Vagina (tissue), 2 donors: ENCODE results near the gene MLKL. TPM values are rescaled to one million over a fixed set of nuclear protein-coding genes. Genes with fewer than 3 reads are reported as not detected.

ENCODE experiments used
- DNase-seq, 2 donors: peaks; one replicate each; pipeline ENCODE4 v3.0.0-alpha.2; 2017; ENCODE audit errors: extremely low spot score in 2 of 2
- H3K27ac ChIP-seq: fragments of 200-600 bp; sonication (generic); one replicate; pipeline ENCODE4 v1.5.1; 2019
- H3K27me3 ChIP-seq: fragments of 200-600 bp; sonication (generic); one replicate; pipeline ENCODE4 v1.5.1; 2019
- H3K36me3 ChIP-seq, 2 donors: fragments of 200-600 bp; sonication (generic); one replicate each; pipeline ENCODE4 v1.5.1; 2017 to 2019
- H3K4me1 ChIP-seq: fragments of 200-600 bp; sonication (generic); one replicate; pipeline ENCODE4 v1.5.1; 2019
- H3K4me3 ChIP-seq, 2 donors: fragments of 200-600 bp; sonication (generic); 1 replicate in 1 of 2; 2 replicates in 1 of 2; pipeline ENCODE4 v1.5.1; 2016 to 2019
- H3K9me3 ChIP-seq: fragments of 200-600 bp; sonication (generic); one replicate; pipeline ENCODE4 v1.5.1; 2019
- POLR2A ChIP-seq, 2 donors: fragments of 450-650 bp; IDR thresholded peaks; one replicate each; pipeline ENCODE4 v1.6.1; 2017; ENCODE audit warnings: antibody characterized with exemption in 2 of 2, mild to moderate bottlenecking in 2 of 2, moderate library complexity in 2 of 2
- POLR2AphosphoS5 ChIP-seq, 2 donors: sonication (generic); formaldehyde crosslinking; IDR thresholded peaks; one replicate each; pipeline ENCODE4 v1.9.0; 2017; ENCODE audit warnings: antibody characterized with exemption in 2 of 2, mild to moderate bottlenecking in 2 of 2, low read depth in 1 of 2; ENCODE audit not compliant: insufficient read depth in 1 of 2
- intact Hi-C: fragments of 100-400 bp; cut with DNase I; formaldehyde crosslinking; loops from one replicate; pipeline ENCODE4 v1.15.1; 2023
- total RNA-seq: library from RNA; depleted of rRNA; stranded (reverse); fragments of >200 nt; gene quantifications from one replicate; pipeline ENCODE4 v1.2.3, GENCODE V29; 2016
- TF ChIP-seq, protein P1 (sequence below), 3 experiments: fragments of 450-650 bp in 2 of 3; fragments of 200-600 bp in 1 of 3; sonication (generic) in 1 of 3; IDR thresholded peaks; one replicate each; pipeline ENCODE4 v1.5.1; 2017 to 2019; ENCODE audit warnings: antibody characterized with exemption in 3 of 3, mild to moderate bottlenecking in 2 of 3, moderate library complexity in 2 of 3

Gene MLKL
- total RNA-seq, 1 donor from 2014 or later: 40.0 TPM

DNA sequence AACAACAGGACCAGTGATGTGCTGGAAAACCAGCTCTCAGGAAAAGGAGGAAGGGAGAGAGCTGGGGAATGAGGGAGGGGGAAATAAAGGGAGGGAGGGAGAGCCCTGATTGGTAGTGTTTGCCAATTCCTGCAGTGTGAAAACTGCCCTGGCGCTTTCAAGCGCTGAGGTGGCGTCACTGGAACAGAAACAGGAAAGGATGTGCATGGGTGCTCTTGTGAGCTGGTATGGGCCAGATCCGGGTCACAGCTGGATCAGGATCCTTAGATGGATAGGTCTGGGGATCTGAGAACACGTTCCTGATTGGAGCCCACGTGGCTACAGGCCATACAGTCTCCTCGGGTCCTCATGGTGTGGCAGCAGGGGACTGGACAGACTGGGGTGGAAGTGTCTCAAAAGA is 16.7 kb upstream of the MLKL start:
- Histone ChIP-seq H3K27ac (no peak overlapping the region), H3K36me3 (no peaks in the 10 kb centered on the region), H3K9me3 (no peaks in the 10 kb centered on the region), H3K27me3 (no peaks in the 10 kb centered on the region), H3K4me1 (no peaks in the 10 kb centered on the region), H3K4me3 (no peak overlapping the region)
- intact Hi-C loops: no loop called here
- TF ChIP-seq POLR2A (IDR thresholded peaks at IDR 0.05): no peak
- no peak for DNase-seq

- H3K4me3 ChIP-seq: no peak overlapping the region
- no peaks in the 10 kb centered on the region for H3K36me3 ChIP-seq
- H3K27ac ChIP-seq: no peak overlapping the region
- no peak for DNase-seq
- intact Hi-C loops: no loop called here
- H3K9me3 ChIP-seq: no peaks in the 10 kb centered on the region
- TF ChIP-seq POLR2AphosphoS5 (IDR thresholded peaks at IDR 0.05; ENCODE audit: insufficient read depth in 1 of 2, low read depth in 1 of 2) (no peak), POLR2A (IDR thresholded peaks at IDR 0.05) (no peak)
- TF ChIP-seq, protein P1, sequence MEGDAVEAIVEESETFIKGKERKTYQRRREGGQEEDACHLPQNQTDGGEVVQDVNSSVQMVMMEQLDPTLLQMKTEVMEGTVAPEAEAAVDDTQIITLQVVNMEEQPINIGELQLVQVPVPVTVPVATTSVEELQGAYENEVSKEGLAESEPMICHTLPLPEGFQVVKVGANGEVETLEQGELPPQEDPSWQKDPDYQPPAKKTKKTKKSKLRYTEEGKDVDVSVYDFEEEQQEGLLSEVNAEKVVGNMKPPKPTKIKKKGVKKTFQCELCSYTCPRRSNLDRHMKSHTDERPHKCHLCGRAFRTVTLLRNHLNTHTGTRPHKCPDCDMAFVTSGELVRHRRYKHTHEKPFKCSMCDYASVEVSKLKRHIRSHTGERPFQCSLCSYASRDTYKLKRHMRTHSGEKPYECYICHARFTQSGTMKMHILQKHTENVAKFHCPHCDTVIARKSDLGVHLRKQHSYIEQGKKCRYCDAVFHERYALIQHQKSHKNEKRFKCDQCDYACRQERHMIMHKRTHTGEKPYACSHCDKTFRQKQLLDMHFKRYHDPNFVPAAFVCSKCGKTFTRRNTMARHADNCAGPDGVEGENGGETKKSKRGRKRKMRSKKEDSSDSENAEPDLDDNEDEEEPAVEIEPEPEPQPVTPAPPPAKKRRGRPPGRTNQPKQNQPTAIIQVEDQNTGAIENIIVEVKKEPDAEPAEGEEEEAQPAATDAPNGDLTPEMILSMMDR (IDR thresholded peaks at IDR 0.05): no peak
- no peaks in the 10 kb centered on the region for H3K4me1 ChIP-seq
- H3K27me3 ChIP-seq: no peaks in the 10 kb centered on the region
Measured at GRCh38 chr16:74716355-74716754, 15.7 kb upstream of the MLKL start.

DNA sequence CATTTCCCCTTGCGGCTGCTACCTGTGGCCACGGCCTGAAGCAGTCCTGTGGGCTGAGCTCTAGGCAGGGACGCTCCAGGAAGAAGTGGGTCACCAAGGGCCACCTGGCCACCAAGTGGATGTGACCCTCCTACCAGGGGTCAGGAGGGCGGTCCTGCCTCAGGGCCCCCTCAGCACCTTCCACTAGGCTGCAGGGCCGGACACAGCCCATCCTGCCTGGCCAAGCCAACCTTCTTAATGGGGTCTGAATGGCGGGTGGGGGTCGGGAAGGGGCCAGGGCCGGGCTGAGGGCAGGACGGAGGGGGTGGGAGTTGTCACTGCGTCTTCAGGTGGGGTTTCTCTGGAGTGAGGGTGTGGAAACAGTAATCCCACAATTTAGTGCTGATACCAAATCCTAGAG is 13.2 kb upstream of the MLKL start:
- Histone ChIP-seq H3K9me3 (no peaks in the 10 kb centered on the region), H3K27ac (no peak overlapping the region), H3K27me3 (no peaks in the 10 kb centered on the region), H3K36me3 (no peaks in the 10 kb centered on the region), H3K4me3 (no peak overlapping the region), H3K4me1 (no peaks in the 10 kb centered on the region)
- intact Hi-C loops: no loop called here
- no peak for DNase-seq
- TF ChIP-seq POLR2AphosphoS5 (IDR thresholded peaks at IDR 0.05; ENCODE audit: insufficient read depth in 1 of 2, low read depth in 1 of 2) (no peak), POLR2A (IDR thresholded peaks at IDR 0.05) (no peak)
- TF ChIP-seq, protein P1 (IDR thresholded peaks at IDR 0.05): no peak

GRCh38 chr16:74713325-74713724 is 12.7 kb upstream of the MLKL start:
- Histone ChIP-seq H3K4me1 (no peaks in the 10 kb centered on the region), H3K4me3 (no peak overlapping the region), H3K27me3 (no peaks in the 10 kb centered on the region), H3K27ac (no peak overlapping the region), H3K9me3 (no peaks in the 10 kb centered on the region), H3K36me3 (no peaks in the 10 kb centered on the region)
- intact Hi-C loops: no loop called here
- TF ChIP-seq, protein P1 (IDR thresholded peaks at IDR 0.05): no peak
- TF ChIP-seq POLR2A (IDR thresholded peaks at IDR 0.05) (no peak), POLR2AphosphoS5 (IDR thresholded peaks at IDR 0.05; ENCODE audit: insufficient read depth in 1 of 2, low read depth in 1 of 2) (no peak)
- DNase-seq: no peak

DNA sequence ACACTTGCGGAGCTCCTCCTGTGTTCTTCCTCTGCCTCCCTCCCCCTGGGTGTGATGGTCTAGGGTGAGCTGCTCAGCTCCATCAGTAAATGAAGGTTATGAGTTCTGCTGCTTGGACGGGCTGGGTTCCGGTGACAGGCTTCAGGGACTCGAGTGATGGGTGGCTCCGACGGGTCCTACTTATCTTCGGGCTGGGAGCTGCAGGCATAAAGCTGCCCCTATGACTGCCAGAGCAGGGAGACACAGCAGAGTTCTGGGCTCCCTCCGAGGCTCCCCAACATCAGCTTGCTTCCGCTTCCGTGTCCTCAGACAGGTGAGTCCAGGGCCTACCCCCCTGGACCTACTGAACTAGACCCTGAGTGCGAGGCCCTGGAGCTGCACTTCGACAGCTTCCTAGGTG is 11.3 kb upstream of the MLKL start:
- Histone ChIP-seq H3K36me3 (no peaks in the 10 kb centered on the region), H3K4me1 (no peaks in the 10 kb centered on the region), H3K9me3 (no peaks in the 10 kb centered on the region), H3K27ac (no peak overlapping the region), H3K27me3 (no peaks in the 10 kb centered on the region), H3K4me3 (no peak overlapping the region)
- TF ChIP-seq POLR2A (IDR thresholded peaks at IDR 0.05) (no peak), POLR2AphosphoS5 (IDR thresholded peaks at IDR 0.05; ENCODE audit: insufficient read depth in 1 of 2, low read depth in 1 of 2) (no peak)
- TF ChIP-seq, protein P1 (IDR thresholded peaks at IDR 0.05): no peak
- DNase-seq: no peak
- intact Hi-C loops: no loop called here

DNA sequence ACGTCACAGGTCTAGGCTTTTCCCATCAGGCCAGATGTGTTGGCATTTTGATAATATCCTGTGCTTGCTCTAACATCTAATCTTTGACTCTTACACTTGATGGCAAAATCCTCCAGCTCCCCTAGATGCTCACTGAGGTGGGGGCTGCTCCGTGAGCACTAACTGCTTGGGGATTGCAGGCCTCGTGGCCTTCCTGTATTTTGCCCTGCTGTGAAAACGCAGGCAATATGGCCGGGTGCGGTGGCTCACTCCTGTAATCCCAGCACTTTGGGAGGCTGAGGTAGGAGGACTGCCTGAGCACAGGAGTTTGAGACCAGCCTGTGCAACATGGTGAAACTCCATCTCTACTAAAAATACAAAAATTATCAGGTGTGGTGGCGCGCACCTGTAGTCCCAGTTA is 9.7 kb upstream of the MLKL start:
- Histone ChIP-seq H3K4me1 (no peaks in the 10 kb centered on the region), H3K4me3 (no peak overlapping the region), H3K36me3 (no peaks in the 10 kb centered on the region), H3K27me3 (no peaks in the 10 kb centered on the region), H3K27ac (no peak overlapping the region), H3K9me3 (no peaks in the 10 kb centered on the region)
- TF ChIP-seq, protein P1 (IDR thresholded peaks at IDR 0.05): no peak
- TF ChIP-seq POLR2A (IDR thresholded peaks at IDR 0.05): no peak
- no peak for TF ChIP-seq POLR2AphosphoS5 (IDR thresholded peaks at IDR 0.05; ENCODE audit: insufficient read depth in 1 of 2, low read depth in 1 of 2)
- DNase-seq: no peak
- intact Hi-C loops: no loop called here
